IPS-18c (cell line): ENCODE data around the gene DOCK9.

ENCODE experiments used
- H3K4me3 ChIP-seq: 2 replicates; pipeline ENCODE4 v1.7.0; 2013; ENCODE audit warnings: low read depth, mild to moderate bottlenecking, low read length, moderate library complexity; ENCODE audit not compliant: insufficient read depth
- H3K9me3 ChIP-seq: one replicate; pipeline ENCODE4 v1.6.1; 2013; ENCODE audit warnings: mild to moderate bottlenecking, low read length, moderate library complexity; ENCODE audit not compliant: control insufficient read depth, insufficient read depth

The DOCK9 gene

GRCh38 chr13:98888890-98889279, 89.0 kb downstream of the DOCK9 start:
- Histone ChIP-seq H3K4me3 (no peak overlapping the region), H3K9me3 (no peaks in the 10 kb centered on the region)

- H3K9me3 ChIP-seq = no peaks in the 10 kb centered on the region
- H3K4me3 ChIP-seq = no peak overlapping the region
Observed at GRCh38 chr13:98888222-98888889, 89.5 kb downstream of the DOCK9 start.

- no peaks in the 10 kb centered on the region for H3K9me3 ChIP-seq
- H3K4me3 ChIP-seq = no peak overlapping the region
Observed at GRCh38 chr13:98886587-98887230, 91.2 kb downstream of the DOCK9 start.

GRCh38 chr13:98885600-98885999, 92.3 kb downstream of the DOCK9 start:
- H3K9me3 ChIP-seq = no peaks in the 10 kb centered on the region
- no peak overlapping the region for H3K4me3 ChIP-seq

- no peaks in the 10 kb centered on the region for H3K9me3 ChIP-seq
- no peak overlapping the region for H3K4me3 ChIP-seq
Observed at GRCh38 chr13:98883998-98884397, 93.9 kb downstream of the DOCK9 start.

GRCh38 chr13:98881390-98881789, 96.5 kb downstream of the DOCK9 start:
- Histone ChIP-seq H3K9me3 (no peaks in the 10 kb centered on the region), H3K4me3 (no peak overlapping the region)

GRCh38 chr13:98880677-98881076, 97.2 kb downstream of the DOCK9 start:
- Histone ChIP-seq H3K9me3 (no peaks in the 10 kb centered on the region), H3K4me3 (no peak overlapping the region)

- Histone ChIP-seq H3K4me3 (no peak overlapping the region), H3K9me3 (no peaks in the 10 kb centered on the region)
Observed at GRCh38 chr13:98879957-98880356, 97.9 kb downstream of the DOCK9 start.

- Histone ChIP-seq H3K9me3 (no peaks in the 10 kb centered on the region), H3K4me3 (no peak overlapping the region)
Observed at GRCh38 chr13:98879127-98879520, 98.7 kb downstream of the DOCK9 start.

- Histone ChIP-seq H3K9me3 (no peaks in the 10 kb centered on the region), H3K4me3 (no peak overlapping the region)
Observed at GRCh38 chr13:98878486-98879126, 99.3 kb downstream of the DOCK9 start.

- no peaks in the 10 kb centered on the region for H3K9me3 ChIP-seq
- no peak overlapping the region for H3K4me3 ChIP-seq
Observed at GRCh38 chr13:98877936-98878335, 99.9 kb downstream of the DOCK9 start.

GRCh38 chr13:98877466-98877865, 100.4 kb downstream of the DOCK9 start:
- H3K9me3 ChIP-seq = no peaks in the 10 kb centered on the region
- H3K4me3 ChIP-seq = no peak overlapping the region

- no peak overlapping the region for H3K4me3 ChIP-seq
- no peaks in the 10 kb centered on the region for H3K9me3 ChIP-seq
Observed at GRCh38 chr13:98875146-98875729, 102.6 kb downstream of the DOCK9 start.

- Histone ChIP-seq H3K4me3 (no peak overlapping the region), H3K9me3 (no peaks in the 10 kb centered on the region)
Observed at GRCh38 chr13:98874029-98874397, 103.9 kb downstream of the DOCK9 start.

GRCh38 chr13:98873377-98874028, 104.4 kb downstream of the DOCK9 start:
- H3K9me3 ChIP-seq = no peaks in the 10 kb centered on the region

GRCh38 chr13:98871727-98872126, 106.1 kb downstream of the DOCK9 start:
- Histone ChIP-seq H3K4me3 (no peak overlapping the region), H3K9me3 (no peaks in the 10 kb centered on the region)

More at GRCh38 chr13:98873377-98874028, 104.4 kb downstream of the DOCK9 start:
- H3K4me3 ChIP-seq = no peak overlapping the region

- Histone ChIP-seq H3K9me3 (no peaks in the 10 kb centered on the region), H3K4me3 (no peak overlapping the region)
Observed at GRCh38 chr13:98869408-98870090, 108.3 kb downstream of the DOCK9 start.
